ENCODE measurements around the gene ZFYVE9. TPM values are rescaled to one million over a fixed set of nuclear protein-coding genes. Genes with fewer than 3 reads are reported as not detected.

The ZFYVE9 gene
- total and polyA plus RNA-seq, 9 of the 15 experiments (the other 6 are each of a cell fraction or from before 2014, with no cell fraction given), result 0.52 to 14.4 (median 8.9) TPM

- POLR2A ChIA-PET, result interaction anchor here (0.5 to 1.3 kb wide), 3 partner anchors 10 to 128 kb away, joined by 3 to 4 read pairs (median 3); partner anchors contain the start of gene CC2D1B
- H3K36me3 ChIP-seq (ENCODE audit: control insufficient read depth, insufficient read depth, low read length), result no peaks in the 10 kb centered on the region
- no peaks in the 10 kb centered on the region for H3K27me3 ChIP-seq (ENCODE audit: control insufficient read depth in 2 of 2, insufficient read depth in 2 of 2, low read length in 2 of 2)
- DNase-seq (ENCODE audit: extremely low read depth in 1 of 4, low spot score in 3 of 4), result peak in 2 of 4 experiments; percentile 19 to 23
- CTCF ChIA-PET (ENCODE audit: low intra/inter-chr PET ratio), result no interaction called here
- H3K27ac ChIP-seq (ENCODE audit: extremely low read depth, low read depth, low read length), result no peak overlapping the region
- no peak for FAIRE-seq
- H3K9ac ChIP-seq (ENCODE audit: insufficient read depth in 1 of 2, low read depth in 2 of 2, low read length in 2 of 2), result no peak overlapping the region
- in situ Hi-C loops (cut with MboI), result no loop called here
- peak; percentile 72 for ATAC-seq
- peaks cover 0 to 23% of the 10 kb centered on the region in 2 experiments; a peak in 2 of 5 replicates for H3K4me1 ChIP-seq (replicated peaks in 1 of 2; ENCODE audit: control insufficient read depth in 2 of 2, insufficient read depth in 2 of 2, low read length in 2 of 2)
- no TSS peak for BruUV-seq (replicated peaks)
- 28% methylated on average over 1 of the region's 1 CpG for WGBS (ENCODE audit: insufficient coverage, low coverage, missing lambda C conversion rate)
- no peaks in the 10 kb centered on the region for H3K9me3 ChIP-seq (replicated peaks; ENCODE audit: control insufficient read depth, insufficient read depth, low read depth, low read length)
- intact Hi-C loops (cut with micrococcal nuclease), result no loop called here
- H2AFZ ChIP-seq (ENCODE audit: low read depth, low read length), result no peak overlapping the region
- H4K20me1 ChIP-seq (replicated peaks; ENCODE audit: control insufficient read depth, insufficient read depth, low read length), result no peaks in the 10 kb centered on the region
- H3K4me2 ChIP-seq (ENCODE audit: insufficient read depth, low read length), result no peak overlapping the region
- no peak overlapping the region for H3K4me3 ChIP-seq
- no peaks in the 10 kb centered on the region for H3K9me1 ChIP-seq (ENCODE audit: control insufficient read depth, insufficient read depth, low read length)
- H3K79me2 ChIP-seq (ENCODE audit: control insufficient read depth, insufficient read depth, low read length), result no peaks in the 10 kb centered on the region
- TF ChIP-seq HOMEZ (CRISPR knock-in tag; IDR thresholded peaks at IDR 0.05) (no peak), HSF4 (CRISPR knock-in tag; IDR thresholded peaks at IDR 0.05; ENCODE audit: borderline replicate concordance) (no peak), NFE2 (IDR thresholded peaks at IDR 0.05; ENCODE audit: low read depth) (peak; percentile 69; the same call in 1 of the 2 replicates), ZKSCAN8 (CRISPR knock-in tag; IDR thresholded peaks at IDR 0.05) (no peak), GATAD2B (IDR thresholded peaks at IDR 0.05; ENCODE audit: borderline replicate concordance) (no peak), ZNF586 (CRISPR knock-in tag; conservative IDR thresholded peaks at IDR 0.05) (no peak), JUN (IDR thresholded peaks at IDR 0.05; ENCODE audit: borderline replicate concordance, low read depth, low read length) (0 out of 2 replicates have a peak, but pooled peaks have one; percentile 11), JUN (CRISPR knock-in tag; IDR thresholded peaks at IDR 0.05; ENCODE audit: borderline replicate concordance) (no peak), REST (IDR thresholded peaks at IDR 0.05; ENCODE audit: borderline replicate concordance) (no peak), REST (CRISPR knock-in tag; IDR thresholded peaks at IDR 0.05; ENCODE audit: low read depth) (no peak)
These were observed 95.5 kb downstream of the ZFYVE9 start for GRCh38 chr1:52237430-52237829.

Measured in K562 (cell line).